GM19193 (cell line): Measurements from ENCODE around the gene HCFC1R1.

Experiments used
- POLR2A ChIP-seq: IDR thresholded peaks from 4 replicates; pipeline ENCODE4 v1.6.1; 2011; ENCODE audit not compliant: insufficient read depth, insufficient read length; ENCODE audit errors: extremely low read depth

HCFC1R1 gene

GRCh38 chr16:3058139-3059030, 34.6 kb upstream of the HCFC1R1 start:
- TF ChIP-seq POLR2A: no peak

GRCh38 chr16:3057181-3058138, 33.7 kb upstream of the HCFC1R1 start:
- no peak for TF ChIP-seq POLR2A

- no peak for TF ChIP-seq POLR2A
Observed at GRCh38 chr16:3056336-3057180, 32.8 kb upstream of the HCFC1R1 start.

- no peak for TF ChIP-seq POLR2A
Observed at GRCh38 chr16:3054965-3055733, 31.4 kb upstream of the HCFC1R1 start.

- no peak for TF ChIP-seq POLR2A
Observed at GRCh38 chr16:3051494-3051893, 27.8 kb upstream of the HCFC1R1 start.

- TF ChIP-seq POLR2A: no peak
Observed at GRCh38 chr16:3051009-3051408, 27.3 kb upstream of the HCFC1R1 start.

GRCh38 chr16:3050487-3050886, 26.7 kb upstream of the HCFC1R1 start:
- TF ChIP-seq POLR2A: no peak

GRCh38 chr16:3049921-3050481, 26.3 kb upstream of the HCFC1R1 start:
- TF ChIP-seq POLR2A: no peak

GRCh38 chr16:3047387-3047720, 23.6 kb upstream of the HCFC1R1 start:
- no peak for TF ChIP-seq POLR2A

GRCh38 chr16:3046641-3047386, 23.1 kb upstream of the HCFC1R1 start:
- TF ChIP-seq POLR2A: no peak

GRCh38 chr16:3045758-3046640, 22.3 kb upstream of the HCFC1R1 start, which contains the start of gene MMP25:
MMP25 (plus strand) TSS chr16:3046561; CDS start chr16:3046918, 357 bp downstream.
- no peak for TF ChIP-seq POLR2A

- TF ChIP-seq POLR2A: no peak
Observed at GRCh38 chr16:3044708-3045107, 21.0 kb upstream of the HCFC1R1 start.
